HL-60 (cell line): Measurements from ENCODE around the gene APOM.

Source experiments
- DNase-seq, 2 experiments: peaks; one replicate each; pipeline ENCODE4 v3.0.0-alpha.2; 2010 to 2020; ENCODE audit warnings: low read depth in 1 of 2, low spot score in 1 of 2
- H3K27ac ChIP-seq: fragments of 250-450 bp; sonication (Bioruptor Pico); replicated peaks from 2 replicates; pipeline ENCODE4 v1.5.1; 2020; ENCODE audit warnings: mild to moderate bottlenecking, moderate library complexity
- H3K27me3 ChIP-seq: fragments of 250-450 bp; sonication (Bioruptor Pico); 2 replicates; pipeline ENCODE4 v1.5.1; 2021; ENCODE audit warnings: mild to moderate bottlenecking, moderate library complexity; ENCODE audit not compliant: insufficient read depth, poor library complexity, severe bottlenecking
- H3K4me3 ChIP-seq: replicated peaks from 2 replicates; pipeline ENCODE4 v1.5.1; 2011; ENCODE audit warnings: mild to moderate bottlenecking, control low read depth, low read length; ENCODE audit not compliant: insufficient read depth
- GABPA ChIP-seq: IDR thresholded peaks from 2 replicates; pipeline ENCODE4 v1.6.1; 2012; ENCODE audit warnings: low read depth
- POLR2AphosphoS5 ChIP-seq: IDR thresholded peaks from 2 replicates; pipeline ENCODE4 v1.6.1; 2012; ENCODE audit warnings: low read depth
- SPI1 ChIP-seq: IDR thresholded peaks from 2 replicates; pipeline ENCODE4 v1.6.1; 2012; ENCODE audit warnings: low read depth, mild to moderate bottlenecking, borderline replicate concordance
- TF ChIP-seq, protein P1 (sequence below): IDR thresholded peaks from one replicate; pipeline ENCODE4 v1.5.1; 2011; ENCODE audit warnings: low read length, control low read depth, inconsistent platforms; ENCODE audit not compliant: insufficient read depth
- TF ChIP-seq, protein P2 (sequence below): IDR thresholded peaks from 2 replicates; pipeline ENCODE4 v1.6.1; 2012; ENCODE audit warnings: low read depth; ENCODE audit not compliant: insufficient replicate concordance

Gene APOM

DNA sequence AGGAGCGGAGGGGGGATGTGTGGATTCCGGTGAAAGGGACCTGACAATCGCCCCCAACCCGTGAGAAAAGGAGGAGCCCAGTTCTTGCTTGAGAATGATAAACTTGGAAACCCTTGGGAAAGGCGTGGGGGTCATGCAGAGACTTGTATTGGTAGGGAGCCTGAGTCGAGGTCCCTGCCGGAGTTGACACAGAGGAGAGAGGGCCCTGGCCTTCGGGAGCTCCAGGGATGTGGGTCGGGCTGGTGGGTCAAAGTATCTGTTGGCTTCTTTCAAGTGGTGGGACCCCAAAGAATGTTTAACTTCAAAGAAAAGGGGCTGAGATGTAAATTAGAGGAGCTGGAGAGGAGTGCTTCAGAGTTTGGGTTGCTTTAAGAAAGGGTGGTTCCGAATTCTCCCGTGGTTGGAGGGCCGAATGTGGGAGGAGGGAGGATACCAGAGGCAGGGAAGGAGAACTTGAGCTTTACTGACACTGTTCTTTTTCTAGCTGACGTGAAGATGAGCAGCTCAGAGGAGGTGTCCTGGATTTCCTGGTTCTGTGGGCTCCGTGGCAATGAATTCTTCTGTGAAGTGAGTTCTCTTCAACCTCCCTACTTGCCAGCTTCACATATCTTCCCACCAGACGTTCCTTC, 10.8 kb downstream of the APOM start:
- TF ChIP-seq, protein P1, sequence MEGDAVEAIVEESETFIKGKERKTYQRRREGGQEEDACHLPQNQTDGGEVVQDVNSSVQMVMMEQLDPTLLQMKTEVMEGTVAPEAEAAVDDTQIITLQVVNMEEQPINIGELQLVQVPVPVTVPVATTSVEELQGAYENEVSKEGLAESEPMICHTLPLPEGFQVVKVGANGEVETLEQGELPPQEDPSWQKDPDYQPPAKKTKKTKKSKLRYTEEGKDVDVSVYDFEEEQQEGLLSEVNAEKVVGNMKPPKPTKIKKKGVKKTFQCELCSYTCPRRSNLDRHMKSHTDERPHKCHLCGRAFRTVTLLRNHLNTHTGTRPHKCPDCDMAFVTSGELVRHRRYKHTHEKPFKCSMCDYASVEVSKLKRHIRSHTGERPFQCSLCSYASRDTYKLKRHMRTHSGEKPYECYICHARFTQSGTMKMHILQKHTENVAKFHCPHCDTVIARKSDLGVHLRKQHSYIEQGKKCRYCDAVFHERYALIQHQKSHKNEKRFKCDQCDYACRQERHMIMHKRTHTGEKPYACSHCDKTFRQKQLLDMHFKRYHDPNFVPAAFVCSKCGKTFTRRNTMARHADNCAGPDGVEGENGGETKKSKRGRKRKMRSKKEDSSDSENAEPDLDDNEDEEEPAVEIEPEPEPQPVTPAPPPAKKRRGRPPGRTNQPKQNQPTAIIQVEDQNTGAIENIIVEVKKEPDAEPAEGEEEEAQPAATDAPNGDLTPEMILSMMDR = no peak
- no peak for TF ChIP-seq POLR2AphosphoS5
- TF ChIP-seq GABPA = no peak
- TF ChIP-seq, protein P2, sequence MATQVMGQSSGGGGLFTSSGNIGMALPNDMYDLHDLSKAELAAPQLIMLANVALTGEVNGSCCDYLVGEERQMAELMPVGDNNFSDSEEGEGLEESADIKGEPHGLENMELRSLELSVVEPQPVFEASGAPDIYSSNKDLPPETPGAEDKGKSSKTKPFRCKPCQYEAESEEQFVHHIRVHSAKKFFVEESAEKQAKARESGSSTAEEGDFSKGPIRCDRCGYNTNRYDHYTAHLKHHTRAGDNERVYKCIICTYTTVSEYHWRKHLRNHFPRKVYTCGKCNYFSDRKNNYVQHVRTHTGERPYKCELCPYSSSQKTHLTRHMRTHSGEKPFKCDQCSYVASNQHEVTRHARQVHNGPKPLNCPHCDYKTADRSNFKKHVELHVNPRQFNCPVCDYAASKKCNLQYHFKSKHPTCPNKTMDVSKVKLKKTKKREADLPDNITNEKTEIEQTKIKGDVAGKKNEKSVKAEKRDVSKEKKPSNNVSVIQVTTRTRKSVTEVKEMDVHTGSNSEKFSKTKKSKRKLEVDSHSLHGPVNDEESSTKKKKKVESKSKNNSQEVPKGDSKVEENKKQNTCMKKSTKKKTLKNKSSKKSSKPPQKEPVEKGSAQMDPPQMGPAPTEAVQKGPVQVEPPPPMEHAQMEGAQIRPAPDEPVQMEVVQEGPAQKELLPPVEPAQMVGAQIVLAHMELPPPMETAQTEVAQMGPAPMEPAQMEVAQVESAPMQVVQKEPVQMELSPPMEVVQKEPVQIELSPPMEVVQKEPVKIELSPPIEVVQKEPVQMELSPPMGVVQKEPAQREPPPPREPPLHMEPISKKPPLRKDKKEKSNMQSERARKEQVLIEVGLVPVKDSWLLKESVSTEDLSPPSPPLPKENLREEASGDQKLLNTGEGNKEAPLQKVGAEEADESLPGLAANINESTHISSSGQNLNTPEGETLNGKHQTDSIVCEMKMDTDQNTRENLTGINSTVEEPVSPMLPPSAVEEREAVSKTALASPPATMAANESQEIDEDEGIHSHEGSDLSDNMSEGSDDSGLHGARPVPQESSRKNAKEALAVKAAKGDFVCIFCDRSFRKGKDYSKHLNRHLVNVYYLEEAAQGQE = no peak
- TF ChIP-seq SPI1 = no peak
- H3K27me3 ChIP-seq = no peaks in the 10 kb centered on the region
- peak overlapping the region; percentile 100 for H3K27ac ChIP-seq
- H3K4me3 ChIP-seq = peak overlapping the region; percentile 85
- no peak for DNase-seq

DNA sequence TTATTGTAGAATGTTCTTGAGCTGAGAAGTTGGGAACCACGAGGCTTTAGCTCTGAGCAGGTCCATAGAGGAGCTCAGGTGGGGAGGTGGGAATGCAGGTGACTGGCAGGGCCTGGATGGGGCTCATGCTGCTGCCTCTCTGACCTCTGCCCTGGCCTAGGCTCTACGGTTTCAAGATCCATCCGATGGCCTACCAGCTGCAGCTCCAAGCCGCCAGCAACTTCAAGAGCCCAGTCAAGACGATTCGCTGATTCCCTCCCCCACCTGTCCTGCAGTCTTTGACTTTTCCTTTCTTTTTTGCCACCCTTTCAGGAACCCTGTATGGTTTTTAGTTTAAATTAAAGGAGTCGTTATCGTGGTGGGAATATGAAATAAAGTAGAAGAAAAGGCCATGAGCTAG, 14.0 kb downstream of the APOM start, which contains the start of gene LY6G5B:
Gene LY6G5B, plus strand, starts transcription at position 301 of the 400 bp plus-strand sequence. CDS start 975 bp downstream, outside the sequence.
- H3K27ac ChIP-seq = no peak within 1 kb of the TSS
- no peak within 1 kb of the TSS for H3K4me3 ChIP-seq
- no peaks in the 10 kb centered on the region for H3K27me3 ChIP-seq
- no peak for DNase-seq
- no peak for TF ChIP-seq GABPA
- TF ChIP-seq, protein P1 = no peak
- TF ChIP-seq POLR2AphosphoS5 = no peak
- TF ChIP-seq SPI1 = no peak
- TF ChIP-seq, protein P2 = no peak

DNA sequence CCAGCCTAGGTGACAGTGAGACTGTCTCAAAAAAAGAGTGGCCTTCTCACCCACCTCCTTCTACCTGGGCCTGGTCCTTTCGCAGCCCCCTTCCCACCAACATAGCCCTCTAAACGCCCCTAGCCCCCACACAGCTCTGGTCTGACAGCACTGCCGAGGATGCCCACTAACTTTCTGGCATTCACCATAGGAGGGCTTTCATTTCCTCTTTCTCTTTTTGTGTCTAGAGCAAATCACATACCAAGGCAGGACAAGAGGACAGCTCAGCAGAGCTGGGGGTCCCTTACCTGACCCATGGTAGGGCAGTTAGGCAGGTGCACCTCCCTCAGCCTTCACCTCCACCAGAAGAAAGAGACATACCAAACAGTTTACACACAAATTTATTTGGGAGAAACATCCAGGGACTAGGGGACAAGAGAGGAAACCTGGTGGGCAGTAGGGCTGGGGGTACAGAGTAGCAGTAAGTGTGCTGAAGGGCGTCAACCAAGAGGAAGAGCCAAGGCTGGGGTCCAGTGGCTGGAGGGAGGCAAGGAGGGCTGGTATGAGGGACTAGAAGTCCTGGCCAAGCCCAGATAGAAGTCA, 20.7 kb downstream of the APOM start:
- no peak for DNase-seq
- H3K27me3 ChIP-seq = no peaks in the 10 kb centered on the region
- no peak overlapping the region for H3K27ac ChIP-seq
- TF ChIP-seq, protein P2 = no peak
- peak; percentile 45; the same call in 1 of the 2 replicates for TF ChIP-seq SPI1
- H3K4me3 ChIP-seq = no peak overlapping the region
